H1 (cell line): ENCODE results near the gene ZIC1. TPM values are rescaled to one million over a fixed set of nuclear protein-coding genes. Genes with fewer than 3 reads are reported as not detected.

Source experiments
- CTCF ChIA-PET: fragments of 300-600 bp; sonication (Branson Sonifier 250); formaldehyde crosslinking; loops from one replicate; lab custom pipeline; 2021; ENCODE audit not compliant: partially characterized antibody; lab: Charles Lee
- POLR2A ChIA-PET: fragments of 300-600 bp; sonication (Branson Sonifier 250); formaldehyde crosslinking; loops from one replicate; lab custom pipeline; 2021; ENCODE audit warnings: inconsistent platforms; ENCODE audit not compliant: partially characterized antibody; lab: Charles Lee
- DNase-seq, 2 experiments: peaks; one replicate each; pipeline versions ENCODE4 v3.0.0 to v3.0.0-alpha.2; 2010 to 2022; ENCODE audit warnings: low spot score in 2 of 2, low read depth in 1 of 2, mixed read lengths in 1 of 2
- FAIRE-seq: peaks from 2 replicates; lab custom pipeline; 2011; peaks lifted over from hg19 to GRCh38; lab: Jason Lieb, UNC
- H2AFZ ChIP-seq: 2 replicates; pipeline ENCODE4 v1.8.1; 2012; ENCODE audit warnings: low read length, inconsistent platforms
- H2AK5ac ChIP-seq: 2 replicates; pipeline ENCODE4 v1.6.1; 2013; ENCODE audit warnings: low read depth, low read length
- H2BK120ac ChIP-seq: replicated peaks from 2 replicates; pipeline ENCODE3; 2013; ENCODE audit warnings: low read depth, low read length, inconsistent platforms
- H2BK12ac ChIP-seq: 2 replicates; pipeline ENCODE4 v1.6.1; 2013; ENCODE audit warnings: low read depth, low read length
- H2BK15ac ChIP-seq: 2 replicates; pipeline ENCODE4 v1.6.1; 2013; ENCODE audit warnings: low read length
- H2BK20ac ChIP-seq: 2 replicates; pipeline ENCODE4 v1.6.1; 2013; ENCODE audit warnings: low read length
- H2BK5ac ChIP-seq: 2 replicates; pipeline ENCODE4 v1.6.1; 2013; ENCODE audit warnings: low read depth, low read length
- H3K14ac ChIP-seq: 2 replicates; pipeline ENCODE4 v1.6.1; 2013; ENCODE audit warnings: inconsistent platforms; ENCODE audit not compliant: insufficient read length
- H3K18ac ChIP-seq: 2 replicates; pipeline ENCODE4 v1.6.1; 2013; ENCODE audit warnings: low read length; ENCODE audit errors: extremely low read depth
- H3K23ac ChIP-seq: 2 replicates; pipeline ENCODE4 v1.6.1; 2013; ENCODE audit warnings: inconsistent platforms; ENCODE audit not compliant: insufficient read length
- H3K23me2 ChIP-seq: 2 replicates; pipeline ENCODE4 v1.6.1; 2013; ENCODE audit warnings: low read depth, low read length
- H3K27ac ChIP-seq: 2 replicates; pipeline ENCODE4 v1.6.1; 2011; ENCODE audit warnings: low read depth, low read length, inconsistent platforms
- H3K27me3 ChIP-seq, 4 experiments: replicated peaks in 1 of 4; 1 replicate in 1 of 4; 2 replicates in 3 of 4; pipeline versions ENCODE4 v1.6.1 to v1.8.1; 2011 to 2013; ENCODE audit warnings: low read length in 3 of 4, mild to moderate bottlenecking in 3 of 4, inconsistent platforms in 2 of 4, mixed read lengths in 2 of 4, moderate library complexity in 1 of 4; ENCODE audit not compliant: control insufficient read depth in 3 of 4, insufficient read depth in 3 of 4; ENCODE audit errors: extremely low read depth in 1 of 4
- H3K36me3 ChIP-seq, 4 experiments: 2 replicates each; pipeline versions ENCODE4 v1.6.1 to v1.8.1; 2011 to 2013; ENCODE audit warnings: mild to moderate bottlenecking in 4 of 4, low read length in 3 of 4, moderate library complexity in 2 of 4, control low read depth in 1 of 4, inconsistent platforms in 1 of 4; ENCODE audit not compliant: insufficient read depth in 4 of 4, control insufficient read depth in 2 of 4
- H3K4ac ChIP-seq: replicated peaks from 2 replicates; pipeline ENCODE3; 2013; ENCODE audit warnings: low read length, low read depth, mixed read lengths, inconsistent platforms; ENCODE audit not compliant: insufficient read length
- H3K4me1 ChIP-seq, 4 experiments: replicated peaks in 1 of 4; 1 replicate in 1 of 4; 2 replicates in 3 of 4; pipeline versions ENCODE4 v1.6.1 to v1.8.1; 2011 to 2013; ENCODE audit warnings: low read length in 3 of 4, inconsistent platforms in 2 of 4, mixed read lengths in 1 of 4; ENCODE audit not compliant: insufficient read depth in 4 of 4, control insufficient read depth in 3 of 4
- H3K4me2 ChIP-seq, 2 experiments: 2 replicates each; pipeline versions ENCODE4 v1.6.1 to v1.8.1; 2011 to 2013; ENCODE audit warnings: low read depth in 2 of 2, low read length in 2 of 2, control low read depth in 1 of 2, inconsistent platforms in 1 of 2, mild to moderate bottlenecking in 1 of 2; ENCODE audit not compliant: insufficient read depth in 1 of 2
- H3K4me3 ChIP-seq, 4 experiments: fragments of 200-600, 300-600 bp in 1 of 4; sonication (generic), shearing (Covaris generic), sonication (Bioruptor Twin) in 1 of 4; 2 replicates each; pipeline versions ENCODE4 v1.5.1 to v1.8.1; 2011 to 2016; ENCODE audit warnings: low read length in 4 of 4, low read depth in 3 of 4, control low read depth in 2 of 4, inconsistent platforms in 2 of 4, mild to moderate bottlenecking in 2 of 4, mixed read lengths in 1 of 4, moderate library complexity in 1 of 4; ENCODE audit not compliant: insufficient read depth in 2 of 4; ENCODE audit errors: extremely low read depth in 1 of 4
- H3K56ac ChIP-seq: replicated peaks from 2 replicates; pipeline ENCODE3; 2013; ENCODE audit warnings: low read depth, mild to moderate bottlenecking, mixed read lengths, low read length, inconsistent platforms; ENCODE audit not compliant: insufficient read length
- H3K79me1 ChIP-seq: 2 replicates; pipeline ENCODE4 v1.6.1; 2013; ENCODE audit warnings: low read depth, low read length, control low read depth
- H3K79me2 ChIP-seq, 2 experiments: 2 replicates each; pipeline versions ENCODE4 v1.6.1 to v1.8.1; 2012 to 2013; ENCODE audit warnings: low read length in 2 of 2, mild to moderate bottlenecking in 2 of 2, inconsistent platforms in 1 of 2; ENCODE audit not compliant: insufficient read depth in 2 of 2, control insufficient read depth in 1 of 2
- H3K9ac ChIP-seq, 4 experiments: replicated peaks in 1 of 4; 1 replicate in 1 of 4; 2 replicates in 3 of 4; pipeline versions ENCODE4 v1.6.1 to v1.8.1; 2011 to 2013; ENCODE audit warnings: low read depth in 3 of 4, low read length in 3 of 4, control low read depth in 2 of 4, mild to moderate bottlenecking in 2 of 4, moderate library complexity in 2 of 4, inconsistent platforms in 1 of 4; ENCODE audit errors: extremely low read depth in 1 of 4
- H3K9me3 ChIP-seq, 2 experiments: 2 replicates each; pipeline versions ENCODE4 v1.6.1 to v1.8.1; 2012 to 2013; ENCODE audit warnings: mild to moderate bottlenecking in 2 of 2, moderate library complexity in 2 of 2, control low read depth in 1 of 2, inconsistent platforms in 1 of 2, low read depth in 1 of 2, low read length in 1 of 2, mixed read lengths in 1 of 2; ENCODE audit not compliant: insufficient read depth in 2 of 2
- H4K20me1 ChIP-seq, 2 experiments: replicated peaks in 1 of 2; 2 replicates each; pipeline versions ENCODE3 to v1.8.1; 2011 to 2013; ENCODE audit warnings: inconsistent platforms in 2 of 2, low read length in 2 of 2, mild to moderate bottlenecking in 1 of 2; ENCODE audit not compliant: insufficient read depth in 2 of 2, control insufficient read depth in 1 of 2
- H4K5ac ChIP-seq: 2 replicates; pipeline ENCODE4 v1.6.1; 2013; ENCODE audit warnings: low read length, low read depth, mixed read lengths, inconsistent platforms; ENCODE audit not compliant: insufficient read length
- H4K8ac ChIP-seq: 2 replicates; pipeline ENCODE4 v1.8.0; 2013; ENCODE audit warnings: mild to moderate bottlenecking, moderate library complexity, low read length, inconsistent platforms; ENCODE audit not compliant: insufficient read depth; ENCODE audit errors: extremely low read depth
- H4K91ac ChIP-seq: replicated peaks from 2 replicates; pipeline ENCODE3; 2013; ENCODE audit warnings: low read length, mixed read lengths, inconsistent platforms; ENCODE audit not compliant: insufficient read length
- ATF3 ChIP-seq: IDR thresholded peaks from 2 replicates; pipeline ENCODE4 v1.6.1; 2011; ENCODE audit warnings: low read depth, mild to moderate bottlenecking, low read length; ENCODE audit not compliant: insufficient read depth
- BACH1 ChIP-seq: IDR thresholded peaks from 2 replicates; pipeline ENCODE4 v1.6.1; 2012; ENCODE audit warnings: low read length, improper control_type of control experiment
- CBX8 ChIP-seq: fragments of 300-800, 300-1000 bp; sonication (generic); IDR thresholded peaks from 2 replicates; pipeline ENCODE4 v1.7.1; 2016; ENCODE audit warnings: low read depth, low read length, borderline replicate concordance
- CHD2 ChIP-seq: IDR thresholded peaks from 2 replicates; pipeline ENCODE4 v1.6.1; 2012; ENCODE audit warnings: low read length, improper control_type of control experiment
- RBBP5 ChIP-seq: IDR thresholded peaks from 2 replicates; pipeline ENCODE4 v1.7.1; 2012; ENCODE audit warnings: low read depth, mild to moderate bottlenecking, inconsistent platforms, low read length, moderate library complexity, borderline replicate concordance
- RNF2 ChIP-seq: fragments of 200-900, 300-1000 bp; sonication (generic); IDR thresholded peaks from 2 replicates; pipeline ENCODE4 v1.7.1; 2016; ENCODE audit warnings: borderline replicate concordance, low read depth, mild to moderate bottlenecking, antibody characterized with exemption, low read length; ENCODE audit not compliant: poor library complexity, severe bottlenecking; ENCODE audit errors: missing control alignments
- SP1 ChIP-seq: IDR thresholded peaks from 2 replicates; pipeline ENCODE4 v1.6.1; 2011; ENCODE audit warnings: low read depth, low read length
- SP2 ChIP-seq: IDR thresholded peaks from 2 replicates; pipeline ENCODE4 v1.6.1; 2012; ENCODE audit warnings: mild to moderate bottlenecking, low read length, inconsistent platforms
- SUZ12 ChIP-seq: fragments of 200-600 bp; sonication (generic); IDR thresholded peaks from 2 replicates; pipeline ENCODE4 v1.6.1; 2012; ENCODE audit warnings: mild to moderate bottlenecking, inconsistent platforms, low read length, moderate library complexity, mixed read lengths
- ZNF274 ChIP-seq: IDR thresholded peaks from 2 replicates; pipeline ENCODE4 v1.7.0; 2012; ENCODE audit warnings: low read length, borderline replicate concordance; ENCODE audit errors: extremely low read depth
- WGBS, 2 experiments: shearing (Covaris generic) in 1 of 2; methylation state at CpG; one replicate each; pipeline versions ENCODE4 v1.1.6 to v1.1.7; 2013 to 2015; ENCODE audit warnings: low lambda C conversion rate in 2 of 2, mixed read lengths in 2 of 2, inconsistent platforms in 1 of 2, low coverage in 1 of 2, missing lambda C conversion rate in 1 of 2; ENCODE audit not compliant: insufficient replicate concordance in 2 of 2, insufficient coverage in 1 of 2, insufficient read length in 1 of 2; ENCODE audit errors: extremely low coverage in 1 of 2, missing lambda C conversion rate in 1 of 2; 5-methylcytosine and 5-hydroxymethylcytosine counted together
- polyA plus RNA-seq, 7 experiments: library from polyadenylated mRNA; depleted of rRNA in 3 of 7; stranded (reverse) in 5 of 7; unstranded in 2 of 7; fragments of >200 nt in 5 of 7; fragments of 200-250 nt in 2 of 7; gene quantifications; 1 replicate in 5 of 7; 2 replicates in 1 of 7; 4 replicates in 1 of 7; pipeline versions ENCODE4 v1.2.1 to v1.2.3, GENCODE V29; 2011 to 2013; ENCODE audit warnings: missing spikeins in 2 of 7, mixed read lengths in 2 of 7
- total RNA-seq: library from RNA; stranded (reverse); fragmentation: NEBNext Ultra II Directional; extraction: Animal tissue kit (Norgen Biotek cat#: 25700); gene quantifications from 2 replicates; pipeline ENCODE4 v1.2.1, GENCODE V29; 2021

The ZIC1 gene
- total and polyA plus RNA-seq, 2 of the 8 experiments (the other 6 are each of a cell fraction or from before 2014, with no cell fraction given), result 0.80 to 2.2 TPM

GRCh38 chr3:147369231-147369630 lies 39.9 kb upstream of the ZIC1 start:
- Histone ChIP-seq H3K9ac (no peak overlapping the region), H3K79me1 (no peaks in the 10 kb centered on the region), H3K4ac (no peak overlapping the region), H2AFZ (no peak overlapping the region), H3K79me2 (no peaks in the 10 kb centered on the region), H3K27ac (no peak overlapping the region), H3K9me3 (no peaks in the 10 kb centered on the region), H4K91ac (no peak overlapping the region), H2BK20ac (no peak overlapping the region), H3K56ac (no peak overlapping the region), H3K27me3 (peaks cover 70 to 93% (median 86%) of the 10 kb centered on the region in 4 experiments), H2BK12ac (no peak overlapping the region), H3K4me1 (peaks cover 4 to 17% (median 16%) of the 10 kb centered on the region in 4 experiments), H2BK15ac (no peak overlapping the region), H3K14ac (no peak overlapping the region), H2BK5ac (no peak overlapping the region), H2AK5ac (no peak overlapping the region), H3K23me2 (peaks cover 3% of the 10 kb centered on the region; the same call in 1 of the 2 replicates), H3K23ac (no peak overlapping the region), H4K5ac (no peak overlapping the region), H4K8ac (no peak overlapping the region), H4K20me1 (peaks cover 0 to 2% of the 10 kb centered on the region in 2 experiments), H3K36me3 (no peaks in the 10 kb centered on the region), H3K4me2 (peak overlapping the region; percentile 46 to 63; a peak in 3 of 4 replicates), H2BK120ac (no peak overlapping the region), H3K4me3 (peak overlapping the region in 2 of 4 experiments; percentile 3 to 22; a peak in 4 of 8 replicates), H3K18ac (no peak overlapping the region)
- FAIRE-seq, result no peak
- CTCF ChIA-PET, result interaction anchor here (0.6 to 11.9 kb wide), 14 partner anchors 8 to 1270 kb away, joined by 3 to 162 read pairs (median 4); no protein-coding TSS in a partner anchor
- DNase-seq, result no peak
- TF ChIP-seq RBBP5 (no peak), RNF2 (peak; percentile 90), ZNF274 (no peak), SP2 (no peak), CHD2 (no peak), ATF3 (no peak), SUZ12 (no peak; the same call in 1 of the 2 replicates), BACH1 (no peak), SP1 (no peak), CBX8 (peak; percentile 30; the same call in 1 of the 2 replicates)
- 3% methylated on average over 13 of the region's 13 CpGs; no CpG with 5 or more reads in 1 of the 2 experiments for WGBS, 2 experiments
- POLR2A ChIA-PET, result interaction anchor here (1.2 to 1.9 kb wide), 4 partner anchors 8 to 27 kb away, joined by 3 to 8 read pairs (median 4); no protein-coding TSS in a partner anchor
